Measurements from ENCODE around the gene FAM227B. TPM values are rescaled to one million over a fixed set of nuclear protein-coding genes. Genes with fewer than 3 reads are reported as not detected.
"Not testable (repeated sequence)": the region's sequence is repeated elsewhere in the genome, so short reads cannot be mapped to it uniquely, and the experiment has no call there.

FAM227B gene
- total RNA-seq, 4 donors from 2014 or later, result 3.3 to 9.2 (median 6.6) TPM

- in situ Hi-C loops (cut with MboI; ENCODE audit: low pct_ligation_motif_present in 1 of 4, low pct_unique_long_range_greater_than_20kb in 1 of 4, low sequenced_read_pairs in 3 of 4), result no loop called here
- WGBS, 2 donors (ENCODE audit: low coverage in 1 of 2), result 63 to 64% methylated on average over 4 of the region's 4 CpGs
- intact Hi-C loops (cut with DNase I; ENCODE audit: low total_unique reads), result no loop called here
Observed at GRCh38 chr15:49528289-49528688, 92.3 kb downstream of the FAM227B start.

GRCh38 chr15:49521802-49522201 lies 98.8 kb downstream of the FAM227B start:
- H3K4me3 ChIP-seq, result no peak overlapping the region
- H3K27ac ChIP-seq, result no peak overlapping the region
- no peaks in the 10 kb centered on the region for H3K4me1 ChIP-seq
- WGBS, 2 donors (ENCODE audit: low coverage in 1 of 2), result 75 to 100% methylated on average over 1 to 3 of the region's 3 CpGs
- TF ChIP-seq EP300 (IDR thresholded peaks at IDR 0.05; ENCODE audit: low read depth) (no peak), POLR2A (IDR thresholded peaks at IDR 0.05) (no peak), POLR2AphosphoS5 (IDR thresholded peaks at IDR 0.05) (no peak), CTCF (IDR thresholded peaks at IDR 0.05) (no peak)
- H3K36me3 ChIP-seq, result no peaks in the 10 kb centered on the region
- intact Hi-C loops (cut with DNase I; ENCODE audit: low total_unique reads) (no loop called here), in situ Hi-C loops (cut with MboI; ENCODE audit: low pct_ligation_motif_present in 1 of 4, low pct_unique_long_range_greater_than_20kb in 1 of 4, low sequenced_read_pairs in 3 of 4) (no loop called here)
- no peaks in the 10 kb centered on the region for H3K27me3 ChIP-seq
- DNase-seq, result no peak
- peaks cover 0 to 4% of the 10 kb centered on the region in 2 donors for H3K9me3 ChIP-seq

More at GRCh38 chr15:49528289-49528688, 92.3 kb downstream of the FAM227B start:
- no peaks in the 10 kb centered on the region for H3K27me3 ChIP-seq
- no peaks in the 10 kb centered on the region for H3K36me3 ChIP-seq
- no peaks in the 10 kb centered on the region for H3K9me3 ChIP-seq
- H3K4me1 ChIP-seq, result no peaks in the 10 kb centered on the region
- H3K4me3 ChIP-seq, result no peak overlapping the region
- DNase-seq, result no peak
- TF ChIP-seq POLR2A (IDR thresholded peaks at IDR 0.05), result no peak
- no peak overlapping the region for H3K27ac ChIP-seq

GRCh38 chr15:49512739-49513138 lies 107.9 kb downstream of the FAM227B start:
- H3K27me3 ChIP-seq; H3K4me1 ChIP-seq; H3K27ac ChIP-seq; DNase-seq; intact Hi-C loops (cut with DNase I; ENCODE audit: low total_unique reads); in situ Hi-C loops (cut with MboI; ENCODE audit: low pct_ligation_motif_present in 1 of 4, low pct_unique_long_range_greater_than_20kb in 1 of 4, low sequenced_read_pairs in 3 of 4); H3K4me3 ChIP-seq; H3K36me3 ChIP-seq; H3K9me3 ChIP-seq: not testable (repeated sequence)
- WGBS, 2 donors (ENCODE audit: low coverage in 1 of 2), result 90% methylated on average over 4 of the region's 4 CpGs

- Histone ChIP-seq H3K4me3 (no peak overlapping the region), H3K27ac (no peak overlapping the region), H3K36me3 (no peaks in the 10 kb centered on the region), H3K27me3 (no peaks in the 10 kb centered on the region), H3K4me1 (no peaks in the 10 kb centered on the region), H3K9me3 (no peaks in the 10 kb centered on the region)
- DNase-seq, result no peak
- WGBS, 2 donors (ENCODE audit: low coverage in 1 of 2), result 50 to 52% methylated on average over 3 of the region's 3 CpGs
- in situ Hi-C loops (cut with MboI; ENCODE audit: low pct_ligation_motif_present in 1 of 4, low pct_unique_long_range_greater_than_20kb in 1 of 4, low sequenced_read_pairs in 3 of 4), result no loop called here
- no peak for TF ChIP-seq POLR2AphosphoS5 (IDR thresholded peaks at IDR 0.05)
- no peak for TF ChIP-seq CTCF (IDR thresholded peaks at IDR 0.05)
- TF ChIP-seq POLR2A (IDR thresholded peaks at IDR 0.05), result no peak
- no peak for TF ChIP-seq EP300 (IDR thresholded peaks at IDR 0.05; ENCODE audit: low read depth)
- intact Hi-C loops (cut with DNase I; ENCODE audit: low total_unique reads), result no loop called here
Observed at GRCh38 chr15:49507261-49507660, 113.4 kb downstream of the FAM227B start.

- Histone ChIP-seq H3K27me3 (no peaks in the 10 kb centered on the region), H3K9me3 (no peaks in the 10 kb centered on the region), H3K27ac (no peak overlapping the region), H3K4me1 (no peaks in the 10 kb centered on the region), H3K4me3 (no peak overlapping the region), H3K36me3 (no peaks in the 10 kb centered on the region)
- WGBS, 2 donors (ENCODE audit: low coverage in 1 of 2), result 30 to 42% methylated on average over 1 of the region's 1 CpG
- no peak for DNase-seq
- intact Hi-C loops (cut with DNase I; ENCODE audit: low total_unique reads) (no loop called here), in situ Hi-C loops (cut with MboI; ENCODE audit: low pct_ligation_motif_present in 1 of 4, low pct_unique_long_range_greater_than_20kb in 1 of 4, low sequenced_read_pairs in 3 of 4) (no loop called here)
- no peak for TF ChIP-seq EP300 (IDR thresholded peaks at IDR 0.05; ENCODE audit: low read depth)
- no peak for TF ChIP-seq CTCF (IDR thresholded peaks at IDR 0.05)
- no peak for TF ChIP-seq POLR2A (IDR thresholded peaks at IDR 0.05)
- TF ChIP-seq POLR2AphosphoS5 (IDR thresholded peaks at IDR 0.05), result no peak
Observed at GRCh38 chr15:49506341-49506740, 114.3 kb downstream of the FAM227B start.
